Right atrium auricular region (tissue), 2 donors: Measurements from ENCODE around the gene RARS2. TPM values are rescaled to one million over a fixed set of nuclear protein-coding genes. Genes with fewer than 3 reads are reported as not detected.
"Not testable (repeated sequence)": the region's sequence is repeated elsewhere in the genome, so short reads cannot be mapped to it uniquely, and the experiment has no call there.

Experiments used
- DNase-seq: peaks from one replicate; pipeline ENCODE4 v3.0.0-alpha.2; 2019; ENCODE audit warnings: low spot score
- H3K27ac ChIP-seq, 2 donors: fragments of 200-600 bp; sonication (generic); 1 replicate in 1 of 2; 2 replicates in 1 of 2; pipeline ENCODE4 v1.5.1; 2016 to 2019
- H3K27me3 ChIP-seq, 2 donors: fragments of 200-600 bp; sonication (generic); one replicate each; pipeline versions ENCODE4 v1.5.1 to v1.6.0; 2017 to 2019
- H3K36me3 ChIP-seq: fragments of 200-600 bp; sonication (generic); one replicate; pipeline ENCODE4 v1.5.1; 2016
- H3K4me1 ChIP-seq, 2 donors: fragments of 200-600 bp; sonication (generic); one replicate each; pipeline versions ENCODE4 v1.5.1 to v1.6.0; 2017 to 2019
- H3K4me3 ChIP-seq, 2 donors: fragments of 200-600 bp; sonication (generic); 1 replicate in 1 of 2; 2 replicates in 1 of 2; pipeline ENCODE4 v1.5.1; 2017 to 2019; ENCODE audit warnings: mild to moderate bottlenecking in 1 of 2, moderate library complexity in 1 of 2
- H3K9me3 ChIP-seq, 2 donors: fragments of 200-600 bp; sonication (generic); one replicate each; pipeline ENCODE4 v1.5.1; 2019
- total RNA-seq, 2 donors: library from RNA; depleted of rRNA; stranded (reverse); fragments of >200 nt; gene quantifications; one replicate each; pipeline ENCODE4 v1.1.0, GENCODE V29; 2016
- TF ChIP-seq, protein P1 (sequence below), 2 donors: fragments of 200-600 bp; sonication (generic); IDR thresholded peaks; one replicate each; pipeline ENCODE4 v1.5.1; 2019; ENCODE audit warnings: antibody characterized with exemption in 2 of 2

The RARS2 gene
- total RNA-seq, 2 donors from 2014 or later = 12.9 to 16.3 TPM

DNA sequence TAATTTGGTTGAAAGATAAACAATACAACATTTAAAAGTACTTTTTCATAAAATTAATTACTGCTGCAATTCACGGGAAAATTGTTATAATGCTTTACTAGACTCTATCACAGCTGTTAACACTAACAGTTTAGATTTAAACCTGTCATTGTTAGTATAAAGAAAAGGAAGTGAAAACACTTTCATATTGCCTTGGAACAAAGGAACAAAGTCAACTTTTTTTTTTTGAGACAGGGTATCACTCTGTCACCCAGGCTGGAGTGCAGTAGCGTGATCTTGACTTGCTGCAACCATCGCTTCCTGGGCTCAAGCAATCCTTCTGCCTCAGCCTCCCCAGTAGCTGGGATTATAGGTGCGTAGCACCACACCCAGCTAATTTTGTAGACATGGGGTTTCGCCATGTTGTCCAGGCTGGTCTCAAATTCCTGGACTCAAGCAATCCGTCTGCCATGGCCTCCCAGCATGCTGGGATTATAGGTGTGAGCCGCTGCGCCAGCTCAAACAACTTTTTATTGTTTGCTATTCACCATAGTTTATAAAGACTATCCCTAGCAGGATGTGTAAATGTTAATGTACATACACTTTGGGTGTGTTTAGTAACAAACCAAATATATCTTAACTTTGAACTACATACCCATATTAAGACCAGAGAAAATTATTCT lies 94.9 kb downstream of the RARS2 start:
- Histone ChIP-seq H3K36me3 (no peaks in the 10 kb centered on the region), H3K4me1 (no peaks in the 10 kb centered on the region), H3K4me3 (no peak overlapping the region), H3K27ac (no peak overlapping the region), H3K27me3 (no peaks in the 10 kb centered on the region), H3K9me3 (no peaks in the 10 kb centered on the region)
- TF ChIP-seq, protein P1, sequence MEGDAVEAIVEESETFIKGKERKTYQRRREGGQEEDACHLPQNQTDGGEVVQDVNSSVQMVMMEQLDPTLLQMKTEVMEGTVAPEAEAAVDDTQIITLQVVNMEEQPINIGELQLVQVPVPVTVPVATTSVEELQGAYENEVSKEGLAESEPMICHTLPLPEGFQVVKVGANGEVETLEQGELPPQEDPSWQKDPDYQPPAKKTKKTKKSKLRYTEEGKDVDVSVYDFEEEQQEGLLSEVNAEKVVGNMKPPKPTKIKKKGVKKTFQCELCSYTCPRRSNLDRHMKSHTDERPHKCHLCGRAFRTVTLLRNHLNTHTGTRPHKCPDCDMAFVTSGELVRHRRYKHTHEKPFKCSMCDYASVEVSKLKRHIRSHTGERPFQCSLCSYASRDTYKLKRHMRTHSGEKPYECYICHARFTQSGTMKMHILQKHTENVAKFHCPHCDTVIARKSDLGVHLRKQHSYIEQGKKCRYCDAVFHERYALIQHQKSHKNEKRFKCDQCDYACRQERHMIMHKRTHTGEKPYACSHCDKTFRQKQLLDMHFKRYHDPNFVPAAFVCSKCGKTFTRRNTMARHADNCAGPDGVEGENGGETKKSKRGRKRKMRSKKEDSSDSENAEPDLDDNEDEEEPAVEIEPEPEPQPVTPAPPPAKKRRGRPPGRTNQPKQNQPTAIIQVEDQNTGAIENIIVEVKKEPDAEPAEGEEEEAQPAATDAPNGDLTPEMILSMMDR (IDR thresholded peaks at IDR 0.05) = no peak
- DNase-seq = no peak

DNA sequence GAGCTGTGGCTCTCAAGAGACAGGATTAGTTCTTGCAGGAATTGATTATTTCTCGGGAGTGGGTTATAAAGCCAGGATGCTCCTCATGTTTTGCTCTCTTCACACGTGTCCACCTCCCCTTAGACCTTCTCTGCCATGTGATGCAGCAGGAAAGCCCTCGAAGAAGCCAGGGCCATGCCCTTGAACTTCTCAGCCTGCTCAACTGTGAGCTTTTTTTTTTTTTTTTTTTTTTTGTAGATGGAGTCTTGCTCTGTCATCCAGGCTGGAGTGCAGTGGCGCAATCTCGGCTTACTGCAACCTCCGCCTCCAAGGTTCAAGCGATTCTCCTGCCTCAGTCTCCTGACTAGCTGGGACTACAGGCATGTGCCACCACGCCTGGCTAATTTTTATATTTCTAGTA lies 100.5 kb downstream of the RARS2 start:
- H3K9me3 ChIP-seq = not testable (repeated sequence)

GRCh38 chr6:87487555-87487954 lies 102.2 kb downstream of the RARS2 start:
- Histone ChIP-seq H3K27ac (no peak overlapping the region), H3K9me3 (no peaks in the 10 kb centered on the region), H3K36me3 (no peaks in the 10 kb centered on the region), H3K4me1 (no peaks in the 10 kb centered on the region), H3K4me3 (no peak overlapping the region), H3K27me3 (no peaks in the 10 kb centered on the region)
- no peak for DNase-seq
- TF ChIP-seq, protein P1 (IDR thresholded peaks at IDR 0.05) = no peak

More for the DNA sequence above, 100.5 kb downstream of the RARS2 start:
- DNase-seq, H3K27me3 ChIP-seq, H3K4me1 ChIP-seq, H3K36me3 ChIP-seq, H3K4me3 ChIP-seq, H3K27ac ChIP-seq: not testable (repeated sequence)

DNA sequence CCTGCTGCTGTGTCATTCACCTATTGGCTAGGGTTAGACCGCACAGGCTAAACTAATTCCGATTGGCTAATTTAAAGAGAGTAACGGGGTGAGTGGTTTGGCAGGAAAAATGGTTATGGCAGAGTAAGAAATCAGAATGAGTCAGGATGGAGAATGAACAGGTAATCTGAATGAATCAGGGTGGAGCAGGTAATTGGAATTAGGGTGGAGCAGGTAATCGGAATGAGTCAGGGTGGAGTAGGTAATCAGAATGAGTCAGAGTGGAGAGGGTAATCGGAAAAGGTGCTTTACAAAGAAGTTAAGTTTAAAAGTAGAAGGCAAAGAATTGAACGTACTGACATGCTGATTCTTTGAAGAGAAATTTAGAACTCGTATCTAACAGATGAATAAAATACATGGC lies 105.3 kb downstream of the RARS2 start:
- Histone ChIP-seq H3K4me1 (no peaks in the 10 kb centered on the region), H3K9me3 (no peaks in the 10 kb centered on the region), H3K27me3 (no peaks in the 10 kb centered on the region), H3K36me3 (no peaks in the 10 kb centered on the region), H3K4me3 (no peak overlapping the region), H3K27ac (no peak overlapping the region)
- TF ChIP-seq, protein P1 (IDR thresholded peaks at IDR 0.05) = no peak
- no peak for DNase-seq

- no peak overlapping the region for H3K4me3 ChIP-seq
- H3K27me3 ChIP-seq = no peaks in the 10 kb centered on the region
- no peaks in the 10 kb centered on the region for H3K9me3 ChIP-seq
- H3K36me3 ChIP-seq = no peaks in the 10 kb centered on the region
- DNase-seq = no peak
- no peaks in the 10 kb centered on the region for H3K4me1 ChIP-seq
- TF ChIP-seq, protein P1 (IDR thresholded peaks at IDR 0.05) = peak in 1 of 2 donors; percentile 34
- H3K27ac ChIP-seq = no peak overlapping the region
These were observed 105.9 kb downstream of the RARS2 start for GRCh38 chr6:87483929-87484328.

DNA sequence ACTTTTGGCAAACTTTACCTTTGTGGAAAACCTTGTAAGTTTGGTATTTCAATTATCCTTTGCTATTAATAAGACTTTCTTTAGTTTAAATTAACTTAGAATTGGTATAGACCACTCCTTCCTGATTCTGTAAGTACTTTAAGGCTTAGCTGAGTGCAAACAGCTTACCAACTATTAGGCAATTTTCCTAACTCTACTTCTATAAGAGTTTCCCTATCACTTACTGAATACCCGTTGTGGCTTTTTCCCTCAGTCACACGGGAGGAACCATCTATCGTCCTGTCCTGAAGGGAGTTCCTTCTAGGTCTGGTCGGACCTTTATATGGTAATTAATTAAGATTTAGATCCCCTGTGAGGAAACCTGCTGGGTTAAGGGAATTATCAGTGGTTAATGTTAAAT lies 107.4 kb downstream of the RARS2 start:
- TF ChIP-seq, protein P1 (IDR thresholded peaks at IDR 0.05) = no peak
- no peaks in the 10 kb centered on the region for H3K9me3 ChIP-seq
- H3K27me3 ChIP-seq = no peaks in the 10 kb centered on the region
- no peaks in the 10 kb centered on the region for H3K36me3 ChIP-seq
- H3K4me1 ChIP-seq = no peaks in the 10 kb centered on the region
- DNase-seq = no peak
- no peak overlapping the region for H3K4me3 ChIP-seq
- no peak overlapping the region for H3K27ac ChIP-seq
